ENCODE measurements around the gene SDK1. TPM values are rescaled to one million over a fixed set of nuclear protein-coding genes. Genes with fewer than 3 reads are reported as not detected.

The SDK1 gene
- total and polyA plus RNA-seq, 12 donors: 1.0 to 5.3 (median 3.2) TPM

DNA sequence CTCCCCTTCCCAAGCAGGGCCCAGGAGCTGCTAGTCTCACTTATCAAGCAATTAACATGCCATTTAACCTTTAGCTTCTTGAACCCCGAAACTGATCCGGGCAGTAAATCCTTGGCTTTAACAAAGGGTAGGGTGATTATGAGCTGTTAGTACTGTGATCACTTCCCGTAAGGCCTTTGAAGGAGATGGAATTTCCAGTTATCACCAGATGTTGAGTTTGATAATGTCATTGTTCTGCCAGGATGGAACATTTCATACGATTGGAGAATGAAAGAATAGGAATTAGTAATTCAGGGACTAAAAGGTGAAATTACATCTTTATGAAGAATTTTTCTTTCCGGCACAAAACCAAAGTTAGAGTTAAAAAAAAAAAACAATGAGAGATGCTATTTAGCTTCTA lies 810.1 kb downstream of the SDK1 start:
- TF ChIP-seq, protein P1, sequence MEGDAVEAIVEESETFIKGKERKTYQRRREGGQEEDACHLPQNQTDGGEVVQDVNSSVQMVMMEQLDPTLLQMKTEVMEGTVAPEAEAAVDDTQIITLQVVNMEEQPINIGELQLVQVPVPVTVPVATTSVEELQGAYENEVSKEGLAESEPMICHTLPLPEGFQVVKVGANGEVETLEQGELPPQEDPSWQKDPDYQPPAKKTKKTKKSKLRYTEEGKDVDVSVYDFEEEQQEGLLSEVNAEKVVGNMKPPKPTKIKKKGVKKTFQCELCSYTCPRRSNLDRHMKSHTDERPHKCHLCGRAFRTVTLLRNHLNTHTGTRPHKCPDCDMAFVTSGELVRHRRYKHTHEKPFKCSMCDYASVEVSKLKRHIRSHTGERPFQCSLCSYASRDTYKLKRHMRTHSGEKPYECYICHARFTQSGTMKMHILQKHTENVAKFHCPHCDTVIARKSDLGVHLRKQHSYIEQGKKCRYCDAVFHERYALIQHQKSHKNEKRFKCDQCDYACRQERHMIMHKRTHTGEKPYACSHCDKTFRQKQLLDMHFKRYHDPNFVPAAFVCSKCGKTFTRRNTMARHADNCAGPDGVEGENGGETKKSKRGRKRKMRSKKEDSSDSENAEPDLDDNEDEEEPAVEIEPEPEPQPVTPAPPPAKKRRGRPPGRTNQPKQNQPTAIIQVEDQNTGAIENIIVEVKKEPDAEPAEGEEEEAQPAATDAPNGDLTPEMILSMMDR (IDR thresholded peaks at IDR 0.05): no peak
- WGBS, 2 donors: 58 to 64% methylated on average over 5 of the region's 5 CpGs
- ATAC-seq (no peak), DNase-seq (no peak)
- no peaks in the 10 kb centered on the region for H3K4me1 ChIP-seq
- no peak overlapping the region for H3K4me3 ChIP-seq
- no peak overlapping the region for H3K27ac ChIP-seq
- peaks cover 0 to 5% (median 0%) of the 10 kb centered on the region in 11 donors for H3K9me3 ChIP-seq
- intact Hi-C loops (cut with DNase I): no loop called here
- H3K36me3 ChIP-seq: no peaks in the 10 kb centered on the region
- H3K27me3 ChIP-seq: peaks cover 0 to 8% (median 0%) of the 10 kb centered on the region in 7 donors

GRCh38 chr7:4113271-4113670 lies 812.2 kb downstream of the SDK1 start:
- 93 to 95% methylated on average over 14 of the region's 14 CpGs for WGBS, 2 donors
- H3K4me1 ChIP-seq: no peaks in the 10 kb centered on the region
- no peak for ATAC-seq
- peaks cover 0 to 5% (median 0%) of the 10 kb centered on the region in 11 donors for H3K9me3 ChIP-seq
- no peaks in the 10 kb centered on the region for H3K36me3 ChIP-seq
- H3K27me3 ChIP-seq: peaks cover 0 to 8% (median 0%) of the 10 kb centered on the region in 7 donors
- intact Hi-C loops (cut with DNase I): no loop called here
- H3K27ac ChIP-seq: no peak overlapping the region
- DNase-seq: no peak
- no peak overlapping the region for H3K4me3 ChIP-seq
- TF ChIP-seq, protein P1 (IDR thresholded peaks at IDR 0.05): no peak

DNA sequence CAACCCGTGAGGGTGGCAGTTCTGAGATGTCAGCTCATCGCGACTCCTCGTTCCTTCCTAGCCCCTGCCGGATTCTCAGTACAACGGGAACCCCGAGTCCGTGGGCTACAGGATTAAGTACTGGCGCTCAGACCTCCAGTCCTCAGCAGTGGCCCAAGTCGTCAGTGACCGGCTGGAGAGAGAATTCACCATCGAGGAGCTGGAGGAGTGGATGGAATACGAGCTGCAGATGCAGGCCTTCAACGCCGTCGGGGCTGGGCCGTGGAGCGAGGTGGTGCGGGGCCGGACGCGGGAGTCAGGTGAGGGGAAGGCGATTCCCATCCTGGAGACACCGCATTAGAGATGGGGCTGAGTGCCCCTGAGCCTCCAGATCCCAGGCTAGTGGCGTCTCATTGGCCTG lies 812.9 kb downstream of the SDK1 start:
- WGBS, 2 donors: 94 to 95% methylated on average over 25 of the region's 25 CpGs
- Histone ChIP-seq H3K27me3 (peaks cover 0 to 8% (median 0%) of the 10 kb centered on the region in 7 donors), H3K36me3 (no peaks in the 10 kb centered on the region), H3K9me3 (peaks cover 0 to 9% (median 0%) of the 10 kb centered on the region in 11 donors), H3K27ac (no peak overlapping the region), H3K4me1 (no peaks in the 10 kb centered on the region), H3K4me3 (no peak overlapping the region)
- intact Hi-C loops (cut with DNase I): no loop called here
- no peak for ATAC-seq
- TF ChIP-seq, protein P1 (IDR thresholded peaks at IDR 0.05): no peak
- DNase-seq: no peak

- WGBS, 2 donors: 81 to 87% methylated on average over 7 of the region's 7 CpGs
- Histone ChIP-seq H3K27me3 (no peaks in the 10 kb centered on the region), H3K27ac (no peak overlapping the region), H3K4me1 (no peaks in the 10 kb centered on the region), H3K4me3 (no peak overlapping the region), H3K9me3 (peaks cover 0 to 23% (median 12%) of the 10 kb centered on the region in 11 donors), H3K36me3 (no peaks in the 10 kb centered on the region)
- DNase-seq (no peak), ATAC-seq (no peak)
- intact Hi-C loops (cut with DNase I): no loop called here
- TF ChIP-seq, protein P1 (IDR thresholded peaks at IDR 0.05): no peak
Measured at GRCh38 chr7:4115442-4115841, 814.4 kb downstream of the SDK1 start.

Measured in heart right ventricle (tissue), 16 donors.